Activated CD4-positive, alpha-beta T cell treated with anti-CD3 and anti-CD28 coated beads, Interleukin-2, amount 50 U/mL, for 24 hours (primary cell): ENCODE measurements around the gene STK39.
"Not testable (repeated sequence)": the region's sequence is repeated elsewhere in the genome, so short reads cannot be mapped to it uniquely, and the experiment has no call there.

Experiments
- DNase-seq, 2 donors: peaks; one replicate each; pipeline ENCODE4 v3.0.0-alpha.2; 2020; ENCODE audit warnings: low read depth in 1 of 2, low spot score in 1 of 2

STK39 gene

DNA sequence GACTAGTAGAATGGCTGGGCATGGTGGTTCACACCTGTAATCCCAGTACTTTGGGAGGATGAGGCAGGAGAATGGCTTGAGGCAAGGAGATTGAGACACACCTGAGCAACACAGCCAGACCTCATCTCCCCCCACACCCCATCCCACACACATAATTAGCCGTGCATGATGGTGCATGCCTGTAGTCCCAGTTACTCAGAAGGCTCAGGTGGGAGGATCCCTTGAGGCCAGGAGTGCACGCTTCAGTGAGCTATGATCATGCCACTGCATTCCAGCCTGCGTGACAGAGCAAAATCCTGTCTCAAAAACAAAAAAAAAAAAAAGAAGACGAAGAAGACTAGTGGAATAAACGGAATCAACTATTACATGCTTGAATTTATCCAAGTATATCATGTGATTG, 150.0 kb downstream of the STK39 start:
- DNase-seq, result no peak

- no peak for DNase-seq
Measured at GRCh38 chr2:168096158-168096557, 151.2 kb downstream of the STK39 start.

- no peak for DNase-seq
Measured at GRCh38 chr2:168091986-168092385, 155.4 kb downstream of the STK39 start.

- DNase-seq, result no peak
Measured at GRCh38 chr2:168090366-168091135, 156.8 kb downstream of the STK39 start.

GRCh38 chr2:168089200-168089599, 158.2 kb downstream of the STK39 start:
- DNase-seq, result no peak

DNA sequence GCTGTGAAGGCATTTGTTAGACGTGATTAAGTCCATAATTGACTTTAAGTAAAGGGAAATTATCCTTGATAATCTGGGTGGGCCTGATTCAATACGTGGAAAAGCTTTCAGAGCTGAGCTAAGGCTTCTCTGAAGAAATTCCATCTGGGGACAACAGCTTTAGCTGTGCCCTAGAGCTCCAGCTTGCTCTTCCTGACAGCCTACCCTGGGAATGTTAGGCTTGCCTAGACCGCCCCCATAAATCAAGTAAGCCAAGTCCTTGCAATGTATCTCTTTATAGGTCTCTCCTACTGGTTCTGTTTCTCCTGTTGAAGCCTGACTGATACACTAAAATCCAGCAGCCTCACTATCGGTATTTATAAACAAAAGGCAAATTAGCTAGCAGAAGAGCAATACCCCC, 160.0 kb downstream of the STK39 start:
- no peak for DNase-seq

DNA sequence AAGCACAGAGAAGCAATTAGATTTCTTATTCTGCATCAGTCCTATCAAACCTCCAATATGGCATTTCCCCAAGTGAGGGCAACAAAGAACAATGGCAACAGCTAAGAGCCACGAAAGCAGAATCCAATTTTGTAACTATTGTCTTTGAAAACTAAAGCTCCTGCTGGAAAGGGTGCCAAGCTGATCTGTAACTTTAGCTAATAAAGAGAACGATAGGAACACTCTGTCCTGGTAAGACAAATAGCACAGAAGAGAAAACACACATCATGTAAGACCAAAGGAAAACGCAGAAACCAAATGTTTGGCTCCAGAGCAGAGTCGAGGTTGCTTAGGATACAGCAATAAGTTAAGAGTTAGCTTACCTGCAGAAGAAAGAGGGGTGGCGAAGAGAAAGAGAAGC, 160.5 kb downstream of the STK39 start:
- DNase-seq, result no peak

- no peak for DNase-seq
Measured at GRCh38 chr2:168085801-168086361, 161.5 kb downstream of the STK39 start.

- no peak for DNase-seq
Measured at GRCh38 chr2:168084288-168084687, 163.1 kb downstream of the STK39 start.

DNA sequence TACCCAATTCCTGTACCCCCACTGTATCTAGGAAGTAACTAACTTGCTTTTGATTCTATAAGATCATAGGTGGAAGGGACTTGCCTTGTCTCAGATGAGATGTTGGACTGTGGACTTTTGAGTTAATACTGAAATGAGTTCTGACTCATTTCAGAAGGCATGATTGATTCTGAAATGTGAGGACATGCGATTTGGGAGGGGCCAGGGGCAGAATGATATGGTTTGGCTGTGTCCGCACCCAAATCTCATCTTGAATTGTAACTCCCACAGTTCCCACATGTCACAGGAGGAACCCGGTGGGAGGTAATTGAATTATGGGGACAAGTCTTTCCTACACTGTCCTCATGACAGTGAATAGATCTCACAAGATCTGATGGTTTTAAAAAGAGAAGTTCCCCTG, 165.9 kb downstream of the STK39 start:
- not testable (repeated sequence) for DNase-seq

DNA sequence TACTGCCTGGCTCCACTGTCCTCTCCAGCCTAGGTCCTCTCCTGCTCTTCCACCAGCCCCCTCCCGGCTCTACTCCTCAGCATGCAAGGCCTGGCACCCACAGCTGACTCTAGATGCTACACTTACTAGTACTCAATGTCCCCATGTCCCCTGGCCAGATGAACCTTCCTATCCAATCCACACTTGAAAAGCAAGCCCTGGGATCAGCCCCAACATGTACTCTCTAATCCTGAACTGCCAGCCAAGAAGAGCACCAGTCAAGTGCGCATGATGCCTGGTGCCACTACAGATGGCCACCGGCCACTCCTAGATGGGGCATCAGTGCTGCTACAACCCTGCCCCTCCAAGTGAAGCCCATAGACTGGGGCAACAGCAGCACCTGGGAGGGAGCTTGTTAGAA, 168.2 kb downstream of the STK39 start:
- no peak for DNase-seq

DNA sequence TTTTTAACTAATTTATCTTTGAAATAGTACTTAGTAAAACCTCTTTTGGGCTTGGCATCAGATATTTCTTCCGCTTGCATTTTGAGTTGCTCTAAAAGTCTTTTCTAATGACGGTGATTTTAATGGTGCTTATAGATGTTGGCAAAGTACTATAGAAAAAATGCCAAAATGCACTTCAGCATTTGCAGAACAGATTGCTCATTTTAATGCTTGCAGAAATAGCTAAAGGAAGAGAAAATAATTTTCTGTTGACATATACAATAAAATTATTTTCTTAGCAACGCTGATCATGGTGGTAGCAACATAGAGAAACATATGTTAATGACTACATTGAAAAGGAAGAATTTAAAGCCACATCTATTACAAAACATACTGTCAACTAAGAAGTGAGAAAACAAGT, 170.7 kb downstream of the STK39 start:
- no peak for DNase-seq

GRCh38 chr2:168075446-168075845, 171.9 kb downstream of the STK39 start:
- DNase-seq, result no peak

- DNase-seq, result no peak
Measured at GRCh38 chr2:168072626-168073303, 174.6 kb downstream of the STK39 start.

- DNase-seq, result no peak
Measured at GRCh38 chr2:168064011-168064998, 183.1 kb downstream of the STK39 start.

DNA sequence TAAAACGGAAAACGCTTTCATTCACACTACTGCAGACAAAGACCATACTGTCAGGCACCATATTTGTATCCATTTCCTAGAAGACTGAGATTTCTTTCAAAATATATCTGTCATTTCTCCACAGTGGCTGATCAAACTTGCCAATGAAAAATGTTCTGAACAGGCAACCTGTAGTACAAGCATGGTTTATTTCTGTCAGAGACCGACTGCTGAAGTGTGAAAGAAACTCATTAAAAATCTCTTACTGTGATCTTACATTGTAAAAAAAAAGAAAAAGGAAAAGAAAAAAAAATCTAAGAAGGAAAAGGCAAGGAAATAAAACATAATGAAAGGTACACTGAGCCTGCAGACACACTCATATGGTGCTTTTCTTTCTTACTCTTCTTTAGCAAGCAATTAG, 184.5 kb downstream of the STK39 start:
- DNase-seq, result no peak

DNA sequence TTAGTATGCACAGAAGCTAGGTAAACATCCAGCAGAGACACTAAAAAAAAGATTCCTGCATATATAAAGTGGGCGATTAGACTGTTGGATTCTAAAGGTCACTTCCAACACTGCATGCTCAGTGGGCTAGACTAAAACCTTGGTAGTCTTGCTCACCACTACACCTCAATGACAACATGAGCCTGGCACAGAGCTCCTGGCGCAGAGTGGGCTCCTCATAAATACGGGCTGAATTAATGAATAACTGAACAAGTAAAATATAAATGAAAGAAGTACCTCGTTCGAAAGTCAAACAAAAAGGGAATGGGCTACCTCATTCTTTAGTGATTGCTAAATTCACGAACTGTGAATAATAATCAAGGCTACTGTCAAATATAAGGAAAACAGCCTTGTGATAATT, 185.3 kb downstream of the STK39 start:
- DNase-seq, result no peak

GRCh38 chr2:168060986-168061750, 186.2 kb downstream of the STK39 start:
- DNase-seq, result no peak

- DNase-seq, result no peak
Measured at GRCh38 chr2:168059758-168060157, 187.6 kb downstream of the STK39 start.

DNA sequence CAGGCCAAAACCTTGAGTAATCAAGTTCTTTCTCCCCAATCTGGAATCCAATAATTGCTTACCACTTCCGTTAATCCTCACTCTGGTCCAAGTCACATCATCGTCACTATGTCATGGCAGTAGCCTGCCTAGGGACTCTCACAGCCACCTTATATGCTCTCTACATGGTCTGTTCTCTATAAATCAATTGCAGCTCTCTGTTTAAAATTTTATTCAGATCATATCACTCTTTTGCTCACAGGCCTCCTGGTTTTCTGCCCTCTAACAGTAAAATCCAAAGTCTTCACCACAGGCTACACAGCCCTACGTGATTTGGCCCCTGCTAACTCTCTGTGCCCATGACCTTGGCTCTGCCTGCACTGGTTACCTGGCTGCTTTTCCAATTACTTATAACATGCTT, 188.7 kb downstream of the STK39 start:
- no peak for DNase-seq
